CD4-positive, alpha-beta T cell treated with Interferon gamma for 1 hour (primary cell): ENCODE results near the gene PSMG2.
"Not testable (repeated sequence)": the region's sequence is repeated elsewhere in the genome, so short reads cannot be mapped to it uniquely, and the experiment has no call there.

ENCODE experiments used
- DNase-seq: peaks from one replicate; pipeline ENCODE4 v3.0.0-alpha.2; 2020

The PSMG2 gene

GRCh38 chr18:12722731-12723130, 19.9 kb downstream of the PSMG2 start:
- no peak for DNase-seq

GRCh38 chr18:12726331-12726730, 23.5 kb downstream of the PSMG2 start:
- no peak for DNase-seq

GRCh38 chr18:12726774-12727550, 24.1 kb downstream of the PSMG2 start:
- DNase-seq = peak; percentile 12

GRCh38 chr18:12737243-12737902, 34.5 kb downstream of the PSMG2 start:
- DNase-seq = no peak

GRCh38 chr18:12741351-12741750, 38.5 kb downstream of the PSMG2 start:
- DNase-seq = no peak

GRCh38 chr18:12742453-12742852, 39.6 kb downstream of the PSMG2 start:
- no peak for DNase-seq

- DNase-seq = no peak
Observed at GRCh38 chr18:12744103-12744502, 41.3 kb downstream of the PSMG2 start.

- DNase-seq = no peak
Observed at GRCh38 chr18:12745095-12745795, 42.4 kb downstream of the PSMG2 start.

- DNase-seq = no peak
Observed at GRCh38 chr18:12747530-12748315, 44.9 kb downstream of the PSMG2 start.

- no peak for DNase-seq
Observed at GRCh38 chr18:12748671-12749070, 45.8 kb downstream of the PSMG2 start.

- no peak for DNase-seq
Observed at GRCh38 chr18:12749121-12749520, 46.3 kb downstream of the PSMG2 start.

GRCh38 chr18:12750076-12750714, 47.4 kb downstream of the PSMG2 start:
- peak; percentile 15 for DNase-seq

GRCh38 chr18:12750715-12751502, 48.1 kb downstream of the PSMG2 start:
- DNase-seq = no peak

GRCh38 chr18:12751503-12751884, 48.7 kb downstream of the PSMG2 start:
- DNase-seq = no peak

GRCh38 chr18:12751891-12752290, 49.0 kb downstream of the PSMG2 start:
- DNase-seq = no peak

GRCh38 chr18:12754511-12754910, 51.7 kb downstream of the PSMG2 start:
- DNase-seq = no peak

- not testable (repeated sequence) for DNase-seq
Observed at GRCh38 chr18:12755606-12756005, 52.8 kb downstream of the PSMG2 start.

GRCh38 chr18:12756619-12757239, 53.9 kb downstream of the PSMG2 start:
- not testable (repeated sequence) for DNase-seq

GRCh38 chr18:12758566-12758965, 55.7 kb downstream of the PSMG2 start:
- not testable (repeated sequence) for DNase-seq

- DNase-seq = no peak
Observed at GRCh38 chr18:12765126-12765525, 62.3 kb downstream of the PSMG2 start.

GRCh38 chr18:12765586-12765985, 62.7 kb downstream of the PSMG2 start:
- no peak for DNase-seq
